ENCODE results near the gene LTBP2. TPM values are rescaled to one million over a fixed set of nuclear protein-coding genes. Genes with fewer than 3 reads are reported as not detected.

LTBP2 gene
- total RNA-seq, 1 donor from 2014 or later, result 1.9 TPM

- no peaks in the 10 kb centered on the region for H3K36me3 Mint-ChIP-seq (ENCODE audit: low read depth, unreplicated experiment)
- H3K27me3 Mint-ChIP-seq (ENCODE audit: unreplicated experiment), result peaks cover 1% of the 10 kb centered on the region
- no peak overlapping the region for H3K27ac Mint-ChIP-seq (ENCODE audit: unreplicated experiment)
- H3K4me1 Mint-ChIP-seq (ENCODE audit: unreplicated experiment), result peaks cover 10% of the 10 kb centered on the region
- TF ChIP-seq CTCF (IDR thresholded peaks at IDR 0.05; ENCODE audit: unreplicated experiment), result no peak
- no peaks in the 10 kb centered on the region for H3K9me3 Mint-ChIP-seq (ENCODE audit: unreplicated experiment)
- H3K4me3 Mint-ChIP-seq (ENCODE audit: unreplicated experiment), result no peak overlapping the region
- no peak for DNase-seq (ENCODE audit: low spot score)
Measured at GRCh38 chr14:74517731-74518130, 94.3 kb downstream of the LTBP2 start.

GRCh38 chr14:74516451-74517160, 95.4 kb downstream of the LTBP2 start:
- H3K27ac Mint-ChIP-seq (ENCODE audit: unreplicated experiment), result no peak overlapping the region
- peaks cover 1% of the 10 kb centered on the region for H3K27me3 Mint-ChIP-seq (ENCODE audit: unreplicated experiment)
- no peak for DNase-seq (ENCODE audit: low spot score)
- peaks cover 10% of the 10 kb centered on the region for H3K4me1 Mint-ChIP-seq (ENCODE audit: unreplicated experiment)
- no peaks in the 10 kb centered on the region for H3K9me3 Mint-ChIP-seq (ENCODE audit: unreplicated experiment)
- H3K4me3 Mint-ChIP-seq (ENCODE audit: unreplicated experiment), result no peak overlapping the region
- TF ChIP-seq CTCF (IDR thresholded peaks at IDR 0.05; ENCODE audit: unreplicated experiment), result no peak
- no peaks in the 10 kb centered on the region for H3K36me3 Mint-ChIP-seq (ENCODE audit: low read depth, unreplicated experiment)

- no peaks in the 10 kb centered on the region for H3K36me3 Mint-ChIP-seq (ENCODE audit: low read depth, unreplicated experiment)
- no peak for TF ChIP-seq CTCF (IDR thresholded peaks at IDR 0.05; ENCODE audit: unreplicated experiment)
- DNase-seq (ENCODE audit: low spot score), result no peak
Measured at GRCh38 chr14:74515891-74516412, 96.1 kb downstream of the LTBP2 start.

GRCh38 chr14:74514471-74514941, 97.5 kb downstream of the LTBP2 start:
- Mint-ChIP-seq H3K27me3 (ENCODE audit: unreplicated experiment) (peaks cover 4% of the 10 kb centered on the region), H3K36me3 (ENCODE audit: low read depth, unreplicated experiment) (no peaks in the 10 kb centered on the region), H3K27ac (ENCODE audit: unreplicated experiment) (no peak overlapping the region), H3K4me1 (ENCODE audit: unreplicated experiment) (peaks cover 10% of the 10 kb centered on the region), H3K4me3 (ENCODE audit: unreplicated experiment) (no peak overlapping the region), H3K9me3 (ENCODE audit: unreplicated experiment) (no peaks in the 10 kb centered on the region)
- no peak for TF ChIP-seq CTCF (IDR thresholded peaks at IDR 0.05; ENCODE audit: unreplicated experiment)
- no peak for DNase-seq (ENCODE audit: low spot score)

More at GRCh38 chr14:74515891-74516412, 96.1 kb downstream of the LTBP2 start:
- H3K27me3 Mint-ChIP-seq (ENCODE audit: unreplicated experiment), result peaks cover 5% of the 10 kb centered on the region
- no peaks in the 10 kb centered on the region for H3K9me3 Mint-ChIP-seq (ENCODE audit: unreplicated experiment)
- H3K27ac Mint-ChIP-seq (ENCODE audit: unreplicated experiment), result no peak overlapping the region
- no peak overlapping the region for H3K4me3 Mint-ChIP-seq (ENCODE audit: unreplicated experiment)
- peaks cover 10% of the 10 kb centered on the region for H3K4me1 Mint-ChIP-seq (ENCODE audit: unreplicated experiment)
